ENCODE measurements around the gene CMPK1. TPM values are rescaled to one million over a fixed set of nuclear protein-coding genes. Genes with fewer than 3 reads are reported as not detected.

Gene CMPK1
- total RNA-seq, 3 donors from 2014 or later, result 159 to 226 (median 223) TPM

DNA sequence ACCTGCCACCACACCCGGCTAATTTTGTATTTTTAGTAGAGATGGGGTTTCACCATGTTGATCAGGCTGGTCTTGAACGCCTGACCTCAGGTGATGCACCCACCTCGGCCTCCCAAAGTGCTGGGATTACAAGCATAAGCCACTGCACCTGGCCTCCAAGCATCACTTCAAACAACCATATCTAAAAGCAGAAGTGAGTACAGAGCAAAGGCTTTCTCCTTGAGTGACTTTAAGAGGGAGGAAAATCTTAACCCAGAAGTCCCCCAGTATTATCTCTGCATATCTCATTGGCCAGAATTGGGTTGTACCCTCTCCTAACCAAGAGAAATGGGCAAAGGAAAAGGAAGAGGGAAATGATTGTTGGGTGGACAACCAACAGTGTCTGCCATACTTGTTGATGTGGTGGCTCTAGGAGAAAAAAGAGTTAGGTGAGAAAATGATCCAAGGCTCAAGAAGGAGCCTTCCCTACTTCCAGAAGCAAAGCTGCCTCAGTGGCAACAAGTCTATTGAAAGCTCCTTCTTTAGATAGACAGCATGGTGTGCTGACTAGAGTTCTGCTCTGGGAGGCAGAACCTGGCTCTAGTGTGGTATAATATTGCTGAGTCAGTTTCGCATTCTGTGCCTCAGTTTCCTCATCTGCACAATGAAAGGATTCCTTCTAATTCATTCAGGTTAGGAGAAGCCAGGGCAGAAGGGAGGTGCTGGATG, 65.7 kb downstream of the CMPK1 start:
- intact Hi-C loops (cut with DNase I, micrococcal nuclease), result no loop called here
- TF ChIP-seq, protein P1, sequence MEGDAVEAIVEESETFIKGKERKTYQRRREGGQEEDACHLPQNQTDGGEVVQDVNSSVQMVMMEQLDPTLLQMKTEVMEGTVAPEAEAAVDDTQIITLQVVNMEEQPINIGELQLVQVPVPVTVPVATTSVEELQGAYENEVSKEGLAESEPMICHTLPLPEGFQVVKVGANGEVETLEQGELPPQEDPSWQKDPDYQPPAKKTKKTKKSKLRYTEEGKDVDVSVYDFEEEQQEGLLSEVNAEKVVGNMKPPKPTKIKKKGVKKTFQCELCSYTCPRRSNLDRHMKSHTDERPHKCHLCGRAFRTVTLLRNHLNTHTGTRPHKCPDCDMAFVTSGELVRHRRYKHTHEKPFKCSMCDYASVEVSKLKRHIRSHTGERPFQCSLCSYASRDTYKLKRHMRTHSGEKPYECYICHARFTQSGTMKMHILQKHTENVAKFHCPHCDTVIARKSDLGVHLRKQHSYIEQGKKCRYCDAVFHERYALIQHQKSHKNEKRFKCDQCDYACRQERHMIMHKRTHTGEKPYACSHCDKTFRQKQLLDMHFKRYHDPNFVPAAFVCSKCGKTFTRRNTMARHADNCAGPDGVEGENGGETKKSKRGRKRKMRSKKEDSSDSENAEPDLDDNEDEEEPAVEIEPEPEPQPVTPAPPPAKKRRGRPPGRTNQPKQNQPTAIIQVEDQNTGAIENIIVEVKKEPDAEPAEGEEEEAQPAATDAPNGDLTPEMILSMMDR (IDR thresholded peaks at IDR 0.05), result no peak
- ATAC-seq, result no peak
- Histone ChIP-seq H3K36me3 (ENCODE audit: low read depth) (no peaks in the 10 kb centered on the region), H3K9me3 (no peaks in the 10 kb centered on the region), H3K4me1 (ENCODE audit: low read depth) (peaks cover 2% of the 10 kb centered on the region), H3K4me3 (no peak overlapping the region)
- DNase-seq, result no peak

DNA sequence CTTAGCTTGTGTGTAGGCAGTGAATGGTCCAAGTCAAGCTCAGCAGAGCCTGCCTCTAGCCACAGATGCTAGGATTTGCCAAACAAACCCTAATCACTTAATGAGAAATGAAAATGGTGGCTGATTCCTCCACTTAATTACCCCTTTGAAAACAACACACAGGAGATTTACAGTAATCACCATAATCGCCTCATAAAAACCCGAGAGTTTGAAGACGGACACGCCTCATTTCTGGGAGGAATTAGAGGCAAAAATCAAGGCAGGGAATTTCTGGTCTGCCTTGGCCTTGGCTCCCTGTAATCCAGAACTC, 66.2 kb downstream of the CMPK1 start:
- intact Hi-C loops (cut with DNase I, micrococcal nuclease), result no loop called here

DNA sequence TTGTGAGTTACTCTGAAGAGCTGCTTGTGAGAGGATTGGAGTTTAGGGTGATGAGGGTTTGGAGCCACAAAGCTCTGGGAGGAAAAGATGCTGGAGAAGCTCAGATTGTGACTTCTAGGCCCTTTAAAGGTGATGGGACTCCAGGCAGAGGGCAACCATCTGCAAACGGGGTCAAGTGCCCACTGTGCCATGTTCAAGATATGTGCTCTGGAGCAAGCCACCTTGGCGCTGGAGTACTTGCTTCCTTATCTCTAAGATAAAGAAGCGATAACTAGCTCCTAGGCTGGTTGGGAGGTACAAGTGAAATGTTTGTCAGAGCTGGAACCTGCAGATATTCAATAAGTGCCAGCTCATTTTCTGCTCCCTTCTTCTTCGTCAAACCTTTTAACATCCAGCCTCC, 68.2 kb downstream of the CMPK1 start:
- intact Hi-C loops (cut with DNase I, micrococcal nuclease), result no loop called here
- no peak for DNase-seq
- no peaks in the 10 kb centered on the region for H3K36me3 ChIP-seq (ENCODE audit: low read depth)
- peaks cover 2% of the 10 kb centered on the region for H3K4me1 ChIP-seq (ENCODE audit: low read depth)
- TF ChIP-seq, protein P1 (IDR thresholded peaks at IDR 0.05), result no peak
- ATAC-seq, result no peak
- no peaks in the 10 kb centered on the region for H3K9me3 ChIP-seq
- H3K4me3 ChIP-seq, result no peak overlapping the region

More for the DNA sequence above, 66.2 kb downstream of the CMPK1 start:
- Histone ChIP-seq H3K4me3 (no peak overlapping the region), H3K9me3 (no peaks in the 10 kb centered on the region), H3K4me1 (ENCODE audit: low read depth) (peaks cover 2% of the 10 kb centered on the region), H3K36me3 (ENCODE audit: low read depth) (no peaks in the 10 kb centered on the region)
- TF ChIP-seq, protein P1 (IDR thresholded peaks at IDR 0.05), result no peak
- no peak for ATAC-seq
- no peak for DNase-seq

DNA sequence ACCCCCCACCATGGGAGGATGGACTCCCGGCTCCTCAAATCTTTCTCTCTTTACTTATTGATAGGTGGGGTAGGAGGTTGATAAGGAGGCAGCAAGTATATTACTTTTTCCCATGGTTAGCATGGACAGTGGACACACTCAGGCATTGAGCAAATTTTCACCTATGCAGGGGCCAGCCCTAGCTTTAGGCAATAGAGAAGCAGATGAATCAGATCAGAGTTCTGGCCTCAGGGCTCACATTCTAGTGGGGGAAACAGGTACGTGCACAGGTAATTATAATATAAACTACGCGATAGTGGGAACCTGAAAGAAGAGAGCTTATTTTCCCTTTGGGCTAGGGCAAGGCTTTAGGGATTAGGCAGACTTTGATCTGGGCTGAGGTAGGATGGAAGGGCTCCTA, 69.0 kb downstream of the CMPK1 start:
- intact Hi-C loops (cut with DNase I, micrococcal nuclease), result no loop called here
- Histone ChIP-seq H3K4me1 (ENCODE audit: low read depth) (peaks cover 2% of the 10 kb centered on the region), H3K36me3 (ENCODE audit: low read depth) (no peaks in the 10 kb centered on the region), H3K4me3 (no peak overlapping the region), H3K9me3 (no peaks in the 10 kb centered on the region)
- DNase-seq, result no peak
- no peak for ATAC-seq
- TF ChIP-seq, protein P1 (IDR thresholded peaks at IDR 0.05), result no peak

DNA sequence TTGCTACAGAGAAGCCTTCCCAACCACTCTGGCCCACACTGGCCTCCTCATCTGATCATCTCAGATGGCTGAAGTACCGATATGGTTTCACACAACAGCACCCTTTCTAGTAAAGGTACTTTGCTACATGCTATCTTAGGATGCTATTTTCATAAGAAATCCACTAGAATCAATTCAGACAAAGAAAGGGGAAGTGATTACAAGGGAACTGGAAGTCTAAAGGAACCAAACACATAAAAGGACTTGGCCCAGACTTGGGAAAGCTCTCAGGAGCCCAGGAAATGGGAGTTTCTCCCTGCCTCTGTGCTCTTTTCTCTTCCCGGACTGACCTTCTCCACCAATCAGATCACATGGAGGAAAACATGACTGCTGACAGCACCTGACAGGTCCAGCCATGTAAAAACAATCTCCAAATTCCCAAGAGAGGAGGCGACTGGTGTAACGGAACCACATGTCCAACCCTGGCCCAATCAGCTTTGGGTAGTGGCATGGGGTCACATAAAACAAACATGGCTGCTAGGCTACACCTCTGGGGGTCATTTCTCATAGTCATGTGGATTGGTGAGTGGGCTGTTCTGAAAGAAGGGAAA, 69.8 kb downstream of the CMPK1 start:
- Histone ChIP-seq H3K9me3 (no peaks in the 10 kb centered on the region), H3K4me1 (ENCODE audit: low read depth) (peaks cover 2% of the 10 kb centered on the region), H3K4me3 (no peak overlapping the region), H3K36me3 (ENCODE audit: low read depth) (no peaks in the 10 kb centered on the region)
- no peak for DNase-seq
- TF ChIP-seq, protein P1 (IDR thresholded peaks at IDR 0.05), result no peak
- intact Hi-C loops (cut with DNase I, micrococcal nuclease), result no loop called here
- no peak for ATAC-seq

All from mucosa of descending colon (tissue), 3 donors.